AG04450 (cell line): ENCODE results near the gene RFX2. TPM values are rescaled to one million over a fixed set of nuclear protein-coding genes. Genes with fewer than 3 reads are reported as not detected.

Source experiments
- CTCF ChIA-PET: fragments of 300-600, 350-600 bp; formaldehyde crosslinking; extraction: SDS; loops from one replicate; lab custom pipeline; 2022; ENCODE audit warnings: antibody characterized with exemption, inconsistent platforms; lab: Charles Lee
- POLR2A ChIA-PET: fragments of 350-600 bp; formaldehyde crosslinking; extraction: SDS; loops from one replicate; lab custom pipeline; 2021; ENCODE audit warnings: antibody characterized with exemption, inconsistent platforms; lab: Yijun Ruan, JAX
- DNase-seq: peaks from one replicate; pipeline ENCODE4 v3.0.0-alpha.2; 2011; ENCODE audit warnings: low read depth, low spot score
- H3K27ac ChIP-seq: one replicate; pipeline ENCODE4 v1.5.1; 2012; ENCODE audit warnings: low read depth, low read length, control low read depth
- H3K27me3 ChIP-seq: one replicate; pipeline ENCODE4 v1.6.0; 2012; ENCODE audit warnings: low read length; ENCODE audit not compliant: control insufficient read depth, insufficient read depth
- H3K4me3 ChIP-seq: 2 replicates; pipeline ENCODE4 v1.5.1; 2011; ENCODE audit warnings: mild to moderate bottlenecking, low read depth, low read length, control low read depth
- H3K9me3 ChIP-seq: 2 replicates; pipeline ENCODE4 v1.5.1; 2012; ENCODE audit warnings: low read length; ENCODE audit not compliant: control insufficient read depth, insufficient read depth
- CTCF ChIP-seq: IDR thresholded peaks from 2 replicates; pipeline ENCODE4 v1.5.1; 2011; ENCODE audit warnings: low read depth, low read length, control low read depth, inconsistent platforms
- polyA plus RNA-seq: library from polyadenylated mRNA; depleted of rRNA; stranded (reverse); fragments of >200 nt; gene quantifications from 2 replicates; pipeline ENCODE4 v1.2.3, GENCODE V29; 2011

The RFX2 gene
- polyA plus RNA-seq, 1 experiment = 2.9 TPM

- Histone ChIP-seq H3K27me3 (no peaks in the 10 kb centered on the region), H3K9me3 (no peaks in the 10 kb centered on the region), H3K27ac (peak overlapping the region; percentile 39), H3K4me3 (no peak overlapping the region)
- TF ChIP-seq CTCF = no peak
- ChIA-PET POLR2A (interaction anchor here (0.7 to 1.4 kb wide), 4 partner anchors 10 to 32 kb away, joined by 3 to 9 read pairs (median 4); partner anchors contain the start of gene RANBP3), CTCF (interaction anchor here (0.5 to 3.7 kb wide), 24 partner anchors 9 to 253 kb away, joined by 3 to 72 read pairs (median 6); partner anchors contain the start of genes NDUFA11, NRTN, RANBP3 and VMAC)
- DNase-seq = no peak
These were observed 142.7 kb downstream of the RFX2 start for GRCh38 chr19:5967571-5967970.

GRCh38 chr19:5966941-5967340 lies 143.4 kb downstream of the RFX2 start:
- Histone ChIP-seq H3K27ac (peak overlapping the region; percentile 78), H3K27me3 (no peaks in the 10 kb centered on the region), H3K4me3 (no peak overlapping the region), H3K9me3 (no peaks in the 10 kb centered on the region)
- POLR2A ChIA-PET = interaction anchor here (0.7 to 1.7 kb wide), 7 partner anchors 11 to 63 kb away, joined by 3 to 22 read pairs (median 4); partner anchors contain the start of gene NDUFA11
- CTCF ChIA-PET = interaction anchor here (1.1 to 3.7 kb wide), 14 partner anchors 9 to 163 kb away, joined by 3 to 72 read pairs (median 10); partner anchors contain the start of genes NDUFA11, NRTN, RANBP3 and VMAC
- no peak for TF ChIP-seq CTCF
- no peak for DNase-seq

- CTCF ChIA-PET = interaction anchor here (1.1 to 3.7 kb wide), 8 partner anchors 10 to 162 kb away, joined by 3 to 72 read pairs (median 22); partner anchors contain the start of genes NRTN and RANBP3
- TF ChIP-seq CTCF = no peak
These were observed 144.1 kb downstream of the RFX2 start for GRCh38 chr19:5966215-5966614.

GRCh38 chr19:5964816-5965565 lies 145.3 kb downstream of the RFX2 start:
- no peak for TF ChIP-seq CTCF
- H3K27ac ChIP-seq = no peak overlapping the region
- ChIA-PET POLR2A (interaction anchor here (0.9 kb wide), 1 partner anchor 61 kb away, joined by 3 read pairs; no protein-coding TSS in a partner anchor), CTCF (interaction anchor here (0.6 to 3.7 kb wide), 4 partner anchors 13 to 161 kb away, joined by 3 to 72 read pairs (median 6); partner anchors contain the start of gene NRTN)
- DNase-seq = no peak
- no peaks in the 10 kb centered on the region for H3K9me3 ChIP-seq
- no peaks in the 10 kb centered on the region for H3K27me3 ChIP-seq
- no peak overlapping the region for H3K4me3 ChIP-seq

More at GRCh38 chr19:5966215-5966614, 144.1 kb downstream of the RFX2 start:
- H3K27ac ChIP-seq = peak overlapping the region; percentile 78
- H3K4me3 ChIP-seq = no peak overlapping the region
- DNase-seq = peak; percentile 79
- H3K9me3 ChIP-seq = no peaks in the 10 kb centered on the region
- POLR2A ChIA-PET = interaction anchor here (0.8 to 1.7 kb wide), 6 partner anchors 11 to 63 kb away, joined by 3 to 22 read pairs (median 4); partner anchors contain the start of gene NDUFA11
- H3K27me3 ChIP-seq = no peaks in the 10 kb centered on the region
